ENCODE data around the gene CTXND2.
"Not testable (repeated sequence)": the region's sequence is repeated elsewhere in the genome, so short reads cannot be mapped to it uniquely, and the experiment has no call there.

CTXND2 gene

DNA sequence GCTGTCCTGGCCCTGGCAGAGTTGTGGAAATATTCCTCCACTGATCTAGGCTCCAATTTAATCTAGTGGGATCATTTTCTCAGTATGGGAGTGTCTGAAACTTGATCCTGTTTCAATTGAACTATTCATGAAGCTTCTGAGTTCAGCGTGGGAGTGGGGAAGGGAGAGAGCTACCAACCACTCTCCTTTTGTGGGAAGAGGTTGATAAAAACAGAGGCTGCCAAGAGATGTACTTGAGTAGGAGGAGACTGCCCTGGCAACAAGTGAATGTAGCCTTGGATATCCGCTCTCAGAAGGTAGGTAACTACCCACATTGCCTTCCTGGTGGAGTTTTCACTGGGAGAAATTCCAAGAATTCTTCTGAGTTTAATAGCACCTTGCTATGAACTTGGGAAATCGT is at the start of gene CTXND2:
CTXND2 (plus strand) TSS at position 119 of the 400 bp plus-strand sequence. CDS start 25,179 bp downstream, outside the sequence.
- DNase-seq, result no peak

GRCh38 chr1:150840850-150841249 is 46.1 kb upstream of the CTXND2 start:
- not testable (repeated sequence) for DNase-seq

DNA sequence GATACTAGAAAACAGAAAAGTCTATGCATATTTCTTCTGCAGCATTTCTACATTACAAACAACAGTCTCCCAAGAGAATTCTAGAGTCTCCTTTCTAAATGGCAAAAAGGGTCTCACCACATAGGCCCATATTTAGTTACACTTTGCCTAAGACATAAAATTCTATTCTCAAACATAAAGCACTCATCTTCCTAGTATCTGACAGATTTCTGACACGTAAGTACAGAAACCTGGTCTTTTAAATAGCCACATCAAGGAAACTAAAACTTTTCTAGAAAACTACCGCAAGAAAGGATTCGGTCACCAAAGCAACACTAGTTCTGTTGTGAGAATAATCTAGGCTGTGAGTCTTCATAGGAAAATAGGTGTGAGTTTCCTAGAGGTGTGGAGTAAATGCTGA is 45.3 kb upstream of the CTXND2 start:
- no peak for DNase-seq

DNA sequence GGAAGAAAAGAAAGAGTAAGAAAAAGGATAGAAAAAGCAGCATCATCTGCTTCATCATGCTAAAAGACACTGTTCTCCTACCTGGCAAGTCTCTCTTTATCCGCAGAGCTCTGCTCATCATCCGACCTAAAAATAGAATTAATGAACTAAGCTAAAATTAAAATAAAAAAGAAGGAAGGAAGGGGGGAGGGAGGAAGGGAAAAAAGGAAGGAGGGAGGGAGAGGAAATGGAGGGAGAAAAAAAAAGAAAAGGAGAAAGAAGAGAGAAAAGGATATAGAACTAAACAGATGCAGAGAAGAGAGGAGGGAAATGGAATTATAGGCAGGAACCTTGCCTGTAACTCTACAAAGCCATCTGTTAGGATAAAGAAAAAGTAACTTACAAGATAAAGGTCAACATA is 44.6 kb upstream of the CTXND2 start:
- DNase-seq, result no peak

DNA sequence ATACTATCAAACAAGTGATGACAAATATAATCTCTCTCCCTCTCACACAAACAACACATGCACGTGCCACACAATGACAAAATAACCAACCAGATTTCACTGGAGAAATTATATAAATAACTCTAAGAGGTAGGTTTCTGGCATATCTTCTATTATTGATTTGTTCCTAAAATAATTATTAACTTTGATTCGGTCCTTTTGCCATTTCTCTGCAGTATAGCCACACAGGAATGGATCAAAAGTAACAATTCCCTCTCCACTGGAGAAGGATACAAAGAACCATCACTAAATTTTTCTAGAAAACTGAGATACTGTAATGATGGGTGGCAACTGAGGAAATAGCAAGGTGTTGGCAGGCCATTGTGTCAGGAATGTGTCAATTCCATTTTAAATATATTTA is 44.0 kb upstream of the CTXND2 start:
- no peak for DNase-seq

DNA sequence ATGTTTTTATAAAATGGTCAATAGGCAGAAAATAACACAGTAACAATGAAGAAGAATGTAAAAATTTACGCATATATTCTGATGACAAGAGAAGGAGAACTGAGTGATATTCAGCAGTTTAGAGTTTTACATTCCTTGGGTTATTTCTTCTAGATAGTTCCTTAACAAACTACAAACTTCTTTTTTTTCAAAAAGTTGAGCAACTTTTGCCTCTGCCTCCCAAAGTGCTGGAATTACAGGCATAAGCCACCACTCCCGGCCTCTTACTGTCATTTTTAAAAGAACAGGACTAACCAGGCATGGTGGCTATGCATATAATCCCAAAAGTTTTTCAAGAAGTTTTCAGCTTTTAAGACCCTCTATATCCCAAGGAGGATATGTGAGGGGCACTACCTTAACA is 43.5 kb upstream of the CTXND2 start:
- DNase-seq, result no peak

DNA sequence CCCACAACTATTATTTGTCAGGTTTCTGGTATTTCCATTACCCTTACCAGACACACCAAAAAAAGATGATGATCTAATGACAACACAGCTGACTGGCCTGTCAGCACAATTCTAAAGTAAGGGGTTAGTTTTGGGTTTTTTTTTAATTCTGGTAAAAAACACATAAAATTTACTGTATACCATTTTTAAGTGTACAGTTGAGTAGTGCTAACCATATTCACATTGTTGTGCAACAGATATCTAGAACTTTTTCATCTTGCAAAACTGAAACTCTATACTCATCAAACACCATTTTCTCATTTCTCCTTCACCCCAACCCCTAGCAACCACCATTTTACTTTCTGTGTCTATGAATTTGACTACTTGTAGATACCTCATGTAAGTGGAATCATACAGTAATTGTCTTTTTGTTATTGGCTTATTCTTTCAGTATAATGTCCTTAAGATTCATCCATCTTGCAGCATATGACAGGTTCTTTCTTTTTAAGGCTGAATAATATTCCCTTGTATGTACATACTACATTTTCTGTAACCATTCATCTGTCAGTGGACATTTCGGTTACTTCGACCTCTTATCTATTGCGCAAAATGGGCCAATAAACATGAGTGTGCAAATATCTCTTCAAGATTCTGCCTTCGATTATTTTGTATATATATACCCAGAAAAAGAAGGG is 40.3 kb upstream of the CTXND2 start:
- DNase-seq, result no peak

GRCh38 chr1:150850801-150851362 is 36.1 kb upstream of the CTXND2 start:
- not testable (repeated sequence) for DNase-seq

- DNase-seq, result not testable (repeated sequence)
Measured at GRCh38 chr1:150852734-150853133, 34.2 kb upstream of the CTXND2 start.

DNA sequence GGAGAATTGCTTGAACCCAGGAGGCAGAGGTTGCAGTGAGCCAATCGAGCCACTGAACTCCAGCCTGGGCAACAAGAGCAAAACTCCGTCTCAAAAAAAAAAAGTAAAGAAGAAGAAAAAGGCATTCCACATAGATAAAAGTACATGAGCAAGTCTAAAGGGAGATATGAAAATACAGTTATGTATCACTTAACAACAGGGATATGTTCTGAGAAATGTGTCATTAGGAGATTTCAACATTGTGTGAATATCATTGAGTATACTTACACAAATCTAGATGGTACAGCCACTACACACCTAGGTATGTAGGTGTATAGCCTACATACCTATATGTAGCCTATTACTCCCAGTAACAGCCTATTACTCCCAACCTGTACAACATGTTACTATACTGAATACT is 23.2 kb upstream of the CTXND2 start:
- no peak for DNase-seq

DNA sequence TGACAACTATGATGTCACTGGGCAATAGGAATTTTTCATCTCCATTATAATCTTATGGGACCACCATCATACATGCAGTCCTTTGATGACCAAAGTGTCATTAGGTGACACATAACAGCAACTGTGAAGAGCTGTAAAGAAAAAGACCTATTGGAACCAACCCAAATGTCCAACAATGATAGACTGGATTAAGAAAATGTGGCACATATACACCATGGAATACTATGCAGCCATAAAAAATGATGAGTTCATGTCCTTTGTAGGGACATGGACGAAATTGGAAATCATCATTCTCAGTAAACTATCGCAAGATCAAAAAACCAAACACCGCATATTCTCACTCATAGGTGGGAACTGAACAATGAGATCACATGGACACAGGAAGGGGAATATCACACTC is 22.7 kb upstream of the CTXND2 start:
- not testable (repeated sequence) for DNase-seq

DNA sequence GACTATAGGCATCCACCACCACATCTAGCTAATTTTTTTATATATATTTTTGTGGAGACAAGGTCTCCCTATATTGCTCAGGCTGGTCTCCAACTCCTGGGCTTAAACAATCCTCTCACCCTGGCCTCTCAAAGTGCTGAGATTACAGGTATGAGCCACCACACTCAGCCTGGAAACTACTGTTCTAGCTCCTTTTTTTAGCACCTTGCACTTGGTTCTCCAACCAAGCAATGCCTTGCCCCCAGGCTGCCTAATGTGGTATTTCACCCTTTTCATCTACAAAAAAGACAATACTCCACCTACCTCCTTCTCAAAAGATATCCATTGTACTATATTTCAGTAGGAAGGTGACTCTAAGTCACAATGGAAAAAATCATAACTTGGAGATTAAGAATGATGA is 17.3 kb upstream of the CTXND2 start:
- no peak for DNase-seq

DNA sequence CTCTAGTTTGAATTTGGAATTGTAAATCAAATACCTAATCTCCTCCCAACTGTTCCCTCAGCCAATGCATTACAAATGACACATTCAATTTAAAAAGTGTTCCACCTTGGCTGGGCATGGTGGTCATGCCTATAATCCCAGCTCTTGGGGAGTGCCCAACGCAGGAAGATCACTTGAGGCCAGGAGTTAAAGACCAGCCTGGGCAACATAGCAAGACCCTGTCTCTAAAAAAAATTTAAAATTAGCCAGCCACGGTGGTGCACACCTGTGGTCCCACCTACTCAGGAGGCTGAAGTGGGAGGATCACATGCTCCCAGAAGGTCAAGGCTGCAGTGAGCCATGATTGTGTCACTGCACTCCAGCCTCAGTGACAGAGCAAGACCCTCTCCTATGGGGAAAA is 14.4 kb upstream of the CTXND2 start:
- no peak for DNase-seq

DNA sequence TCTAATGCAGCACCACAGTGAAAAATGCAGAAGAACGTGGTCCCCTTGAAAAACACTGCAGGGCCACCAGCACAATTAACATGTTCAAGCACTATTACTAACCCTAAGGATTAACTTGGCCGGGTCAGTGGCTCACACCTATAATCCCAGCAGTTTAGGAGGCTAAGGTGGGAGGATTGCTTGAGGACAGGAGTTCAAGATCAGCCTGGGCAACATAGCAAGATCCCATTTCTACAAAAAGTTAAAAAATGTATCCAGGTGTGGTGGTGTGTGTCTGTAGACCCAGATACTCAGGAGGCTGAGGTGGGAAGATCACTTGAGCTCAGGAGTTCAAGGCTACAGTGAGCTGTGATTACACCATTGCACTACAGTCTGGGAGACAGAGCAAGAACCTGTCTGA is 13.4 kb upstream of the CTXND2 start:
- DNase-seq, result no peak

DNA sequence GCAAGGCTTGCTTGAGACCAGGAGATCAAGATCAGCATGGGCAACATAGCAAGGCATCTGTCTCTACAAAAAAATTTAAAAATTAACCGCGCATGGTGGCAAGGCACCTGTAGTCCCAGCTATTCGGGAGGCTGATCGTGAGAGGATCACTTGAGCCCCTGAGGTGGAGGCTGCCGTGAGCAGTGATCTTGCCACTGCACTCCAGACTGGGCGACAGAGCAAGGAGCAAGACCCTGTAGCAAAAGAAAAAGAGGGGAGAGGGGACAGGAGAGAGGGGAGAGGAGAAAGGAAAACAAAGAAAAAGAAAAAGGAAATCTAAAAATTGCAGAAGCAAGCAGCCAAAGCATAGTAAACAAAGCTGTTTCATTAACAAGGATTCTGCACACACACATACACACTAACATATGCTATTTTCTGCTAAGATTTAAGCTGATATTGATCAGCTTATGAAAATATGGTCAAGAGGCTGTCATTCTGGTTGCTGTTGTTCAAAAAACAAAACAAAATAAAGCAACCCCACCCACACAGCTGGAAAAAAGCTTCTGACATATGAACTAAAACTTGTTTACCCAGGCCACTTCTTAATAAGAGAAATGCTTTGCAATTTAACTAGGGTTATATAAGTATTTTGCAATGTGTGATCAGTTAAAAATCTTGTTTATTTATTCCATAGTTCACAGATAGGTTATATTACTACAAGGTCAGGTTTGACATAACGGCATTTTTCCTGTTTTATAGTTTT is 12.3 kb upstream of the CTXND2 start:
- no peak for DNase-seq

DNA sequence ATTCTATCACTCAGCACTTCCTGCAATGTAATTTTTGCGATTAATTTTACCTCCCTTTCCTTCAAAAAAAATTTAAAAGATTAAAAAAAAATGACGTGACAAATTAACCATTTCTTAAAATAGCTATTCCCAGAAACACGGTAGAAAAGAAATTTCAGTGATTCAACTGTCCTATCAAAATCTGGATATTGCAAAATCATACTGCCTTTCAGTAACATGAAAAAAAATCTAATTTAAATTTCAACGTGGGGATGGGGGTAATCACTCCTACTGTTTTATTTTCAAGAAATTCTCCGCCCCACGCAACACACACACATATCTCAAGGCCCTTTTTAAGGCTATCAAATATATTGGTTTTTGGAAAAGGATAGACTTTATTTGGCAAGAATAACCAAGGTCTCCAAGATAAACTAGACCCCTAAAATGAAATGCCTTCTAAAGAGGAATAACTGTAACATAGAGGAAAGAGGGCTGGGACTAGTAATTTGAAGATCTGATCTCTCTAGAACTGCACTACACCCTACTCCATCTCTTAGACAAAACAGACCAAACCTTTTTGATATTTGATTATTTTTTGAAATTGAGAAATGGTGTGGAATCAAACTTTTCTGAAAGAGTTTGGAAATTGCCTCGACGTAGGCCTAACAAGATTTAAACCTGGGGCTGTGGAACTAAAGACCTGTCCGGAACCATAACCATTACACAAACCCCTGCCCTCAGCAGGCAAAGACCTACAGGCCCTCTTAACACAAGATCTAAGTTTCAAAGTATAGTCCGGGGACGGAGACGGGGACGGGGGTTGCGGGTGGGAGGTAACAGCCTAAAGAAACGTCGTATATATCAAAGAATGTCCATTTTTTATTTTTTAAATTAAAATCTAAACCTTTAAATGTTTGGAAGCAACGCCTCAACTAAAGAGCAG is 11.5 kb upstream of the CTXND2 start:
- no peak for DNase-seq

- peak; percentile 54 for DNase-seq
Measured at GRCh38 chr1:150876119-150876454, 10.8 kb upstream of the CTXND2 start.

- not testable (repeated sequence) for DNase-seq
Measured at GRCh38 chr1:150878931-150879330, 8.0 kb upstream of the CTXND2 start.

GRCh38 chr1:150881331-150882070 is 5.4 kb upstream of the CTXND2 start:
- no peak for DNase-seq

GRCh38 chr1:150883121-150883520 is 3.8 kb upstream of the CTXND2 start:
- not testable (repeated sequence) for DNase-seq

DNA sequence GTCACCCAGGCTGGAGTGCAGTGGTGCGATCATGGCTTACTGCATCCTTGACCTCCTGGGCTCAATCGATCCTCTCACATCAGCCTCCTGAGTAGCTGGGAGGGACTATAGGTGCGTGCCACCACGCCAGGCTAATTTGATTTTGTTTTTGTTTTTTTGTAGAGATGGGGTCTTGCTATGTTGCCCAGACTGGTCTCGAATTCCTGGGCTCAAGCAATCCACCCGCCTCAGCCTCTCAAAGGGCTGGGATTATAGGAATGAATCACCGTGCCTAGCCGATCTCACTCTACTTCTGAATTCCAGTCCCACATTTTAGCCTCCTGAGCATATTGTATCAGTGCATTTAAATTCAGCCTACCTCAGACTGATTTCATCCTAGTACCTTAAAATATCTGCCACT is 1.8 kb downstream of the CTXND2 start:
- DNase-seq, result no peak

- no peak for DNase-seq
Measured at GRCh38 chr1:150890033-150890416, 3.1 kb downstream of the CTXND2 start.

Measured in NCI-H748 treated with DMSO at 0.1 percent for 48 hours (cell line).